ENCODE data around the gene BID.

GRCh38 chr22:17746916-17747315, 27.4 kb downstream of the BID start:
- TF ChIP-seq SP1 (IDR thresholded peaks at IDR 0.05; ENCODE audit: low read depth) (no peak), EZH2 (IDR thresholded peaks at IDR 0.05) (no peak), POLR2A (IDR thresholded peaks at IDR 0.05; ENCODE audit: borderline replicate concordance, extremely low read depth, insufficient read depth, insufficient read length) (no peak), ZNF274 (IDR thresholded peaks at IDR 0.05; ENCODE audit: low read depth, low read length) (no peak), RAD21 (IDR thresholded peaks at IDR 0.05; ENCODE audit: low read depth) (no peak), POLR2AphosphoS5 (IDR thresholded peaks at IDR 0.05; ENCODE audit: low read depth, low read length) (no peak), CEBPB (IDR thresholded peaks at IDR 0.05; ENCODE audit: low read depth) (no peak)
- TF ChIP-seq, protein P1, sequence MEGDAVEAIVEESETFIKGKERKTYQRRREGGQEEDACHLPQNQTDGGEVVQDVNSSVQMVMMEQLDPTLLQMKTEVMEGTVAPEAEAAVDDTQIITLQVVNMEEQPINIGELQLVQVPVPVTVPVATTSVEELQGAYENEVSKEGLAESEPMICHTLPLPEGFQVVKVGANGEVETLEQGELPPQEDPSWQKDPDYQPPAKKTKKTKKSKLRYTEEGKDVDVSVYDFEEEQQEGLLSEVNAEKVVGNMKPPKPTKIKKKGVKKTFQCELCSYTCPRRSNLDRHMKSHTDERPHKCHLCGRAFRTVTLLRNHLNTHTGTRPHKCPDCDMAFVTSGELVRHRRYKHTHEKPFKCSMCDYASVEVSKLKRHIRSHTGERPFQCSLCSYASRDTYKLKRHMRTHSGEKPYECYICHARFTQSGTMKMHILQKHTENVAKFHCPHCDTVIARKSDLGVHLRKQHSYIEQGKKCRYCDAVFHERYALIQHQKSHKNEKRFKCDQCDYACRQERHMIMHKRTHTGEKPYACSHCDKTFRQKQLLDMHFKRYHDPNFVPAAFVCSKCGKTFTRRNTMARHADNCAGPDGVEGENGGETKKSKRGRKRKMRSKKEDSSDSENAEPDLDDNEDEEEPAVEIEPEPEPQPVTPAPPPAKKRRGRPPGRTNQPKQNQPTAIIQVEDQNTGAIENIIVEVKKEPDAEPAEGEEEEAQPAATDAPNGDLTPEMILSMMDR (IDR thresholded peaks at IDR 0.05 in 2 of 3, conservative IDR thresholded peaks at IDR 0.05 in 1 of 3; ENCODE audit: borderline replicate concordance in 1 of 3, insufficient read depth in 1 of 3, low read depth in 2 of 3, low read length in 2 of 3), result no peak
